UCSD-AML1 (cell line): ENCODE data around the gene BOD1.

Experiments used
- DNase-seq: peaks from one replicate; lab custom pipeline; 2025; ENCODE audit not compliant: unreplicated experiment; lab: John Stamatoyannopoulos, UW

BOD1 gene

GRCh38 chr5:173616577-173617118, at the start of gene BOD1:
Gene BOD1, minus strand, starts transcription at chr5:173616650. Its CDS starts 214 bp downstream, at chr5:173616436.
- peak; percentile 94 for DNase-seq

- DNase-seq: no peak
Measured at GRCh38 chr5:173665326-173665725, 48.9 kb upstream of the BOD1 start.

- peak; percentile 75 for DNase-seq
Measured at GRCh38 chr5:173664154-173664526, 47.7 kb upstream of the BOD1 start.

- DNase-seq: no peak
Measured at GRCh38 chr5:173663352-173664153, 47.1 kb upstream of the BOD1 start.

- no peak for DNase-seq
Measured at GRCh38 chr5:173662581-173663351, 46.3 kb upstream of the BOD1 start.

- DNase-seq: no peak
Measured at GRCh38 chr5:173660481-173661280, 44.2 kb upstream of the BOD1 start.

GRCh38 chr5:173659423-173659822, 43.0 kb upstream of the BOD1 start:
- DNase-seq: no peak

GRCh38 chr5:173657741-173658356, 41.4 kb upstream of the BOD1 start:
- DNase-seq: no peak

- no peak for DNase-seq
Measured at GRCh38 chr5:173655196-173655797, 38.8 kb upstream of the BOD1 start.

GRCh38 chr5:173653822-173654523, 37.5 kb upstream of the BOD1 start:
- no peak for DNase-seq

GRCh38 chr5:173648308-173648866, 31.9 kb upstream of the BOD1 start:
- no peak for DNase-seq

- no peak for DNase-seq
Measured at GRCh38 chr5:173646692-173647091, 30.2 kb upstream of the BOD1 start.

GRCh38 chr5:173645890-173646574, 29.6 kb upstream of the BOD1 start:
- DNase-seq: no peak

- DNase-seq: no peak
Measured at GRCh38 chr5:173645437-173645807, 29.0 kb upstream of the BOD1 start.

- no peak for DNase-seq
Measured at GRCh38 chr5:173644673-173645436, 28.4 kb upstream of the BOD1 start.

- no peak for DNase-seq
Measured at GRCh38 chr5:173643964-173644363, 27.5 kb upstream of the BOD1 start.

- DNase-seq: no peak
Measured at GRCh38 chr5:173642895-173643481, 26.5 kb upstream of the BOD1 start.
